Adrenal gland (tissue), 12 donors: ENCODE data around the gene CD72. TPM values are rescaled to one million over a fixed set of nuclear protein-coding genes. Genes with fewer than 3 reads are reported as not detected.

Experiments
- DNase-seq, 7 donors: peaks; one replicate each; pipeline ENCODE4 v3.0.0-alpha.2; 2019 to 2020
- H3K27ac ChIP-seq, 5 donors: fragments of 200-600 bp; sonication (generic) in 4 of 5; 1 replicate in 3 of 5; 2 replicates in 2 of 5; pipeline versions ENCODE4 v1.5.1 to v1.8.0; 2016 to 2020; ENCODE audit warnings: mild to moderate bottlenecking in 1 of 5
- H3K27me3 ChIP-seq: fragments of 200-600 bp; 2 replicates; pipeline ENCODE4 v1.8.0; 2021
- H3K36me3 ChIP-seq, 2 donors: fragments of 200-600 bp; replicated peaks in 1 of 2; 1 replicate in 1 of 2; 2 replicates in 1 of 2; pipeline versions ENCODE4 v1.5.1 to v1.8.0; 2018 to 2022
- H3K4me1 ChIP-seq, 2 donors: fragments of 200-600 bp; replicated peaks in 1 of 2; 1 replicate in 1 of 2; 2 replicates in 1 of 2; pipeline versions ENCODE4 v1.5.1 to v1.8.0; 2018 to 2021
- H3K4me3 ChIP-seq, 4 donors: fragments of 200-600 bp; sonication (generic) in 3 of 4; one replicate each; pipeline ENCODE4 v1.5.1; 2016 to 2018
- H3K9me3 ChIP-seq, 3 donors: fragments of 200-600 bp; sonication (generic) in 1 of 3; replicated peaks in 1 of 3; 1 replicate in 2 of 3; 2 replicates in 1 of 3; pipeline versions ENCODE4 v1.5.1 to v1.8.0; 2016 to 2021
- CTCF ChIP-seq, 6 experiments: fragments of 450-650 bp in 4 of 6; fragments of 200-600 bp in 2 of 6; sonication (generic) in 1 of 6; IDR thresholded peaks; 1 replicate in 5 of 6; 2 replicates in 1 of 6; pipeline versions ENCODE4 v1.5.1 to v1.8.0; 2016 to 2021; ENCODE audit warnings: antibody characterized with exemption in 6 of 6, mild to moderate bottlenecking in 2 of 6, moderate library complexity in 1 of 6
- POLR2A ChIP-seq, 2 donors: fragments of 450-650 bp; IDR thresholded peaks; one replicate each; pipeline ENCODE4 v1.6.1; 2017; ENCODE audit warnings: antibody characterized with exemption in 2 of 2, mild to moderate bottlenecking in 2 of 2, moderate library complexity in 1 of 2
- WGBS, 4 donors: extraction: QIAGEN DNeasy Blood & Tissue Kit in 2 of 4; methylation state at CpG; one replicate each; pipeline versions ENCODE4 v1.1.5 to v1.1.7; 2013 to 2017; 5-methylcytosine and 5-hydroxymethylcytosine counted together
- intact Hi-C, 2 donors: fragments of 100-400 bp; cut with DNase I; formaldehyde crosslinking; loops; one replicate each; pipeline versions ENCODE4 v1.14.1 to v1.15.0; 2022 to 2023
- polyA plus RNA-seq, 3 donors: library from polyadenylated mRNA; stranded (reverse); fragments of 200-250 nt in 2 of 3; fragments of 350-450 nt in 1 of 3; fragmentation: Illumina TruSeq in 1 of 3; extraction: RNeasy Lipid Tissue Mini Kit (QIAGEN cat#74804) in 1 of 3; gene quantifications; one replicate each; pipeline ENCODE4 v1.2.3, GENCODE V29; 2013 to 2014
- total RNA-seq, 9 donors: library from RNA; depleted of rRNA in 4 of 9; stranded (reverse); fragments of >200 nt in 4 of 9; fragments of 120-200 nt in 1 of 9; fragmentation: NEBNext Ultra II Directional in 1 of 9; extraction: Animal tissue kit (Norgen Biotek cat#: 25700) in 1 of 9; gene quantifications; one replicate each; pipeline versions ENCODE4 v1.1.0 to v1.2.4, GENCODE V29; 2013 to 2023
- donor health status: healthy with polysubstance abuse.
- donor health status: Bipolar disorder and iron deficiency.
- donor health status: DM: yes; HTN: yes; CAD: no.
- donor health status: DM: no; HTN: no; CAD: no.
- donor health status: DM: no; HTN: no; CAD: no.
- donor health status: DM: yes; HTN: yes; CAD: no.

The CD72 gene
- total and polyA plus RNA-seq, 12 donors, result 0.69 to 18.5 (median 4.3) TPM

GRCh38 chr9:35579130-35579529 lies 39.1 kb downstream of the CD72 start:
- intact Hi-C loops, result no loop called here
- no peaks in the 10 kb centered on the region for H3K36me3 ChIP-seq
- no peaks in the 10 kb centered on the region for H3K27me3 ChIP-seq
- DNase-seq, result no peak
- H3K9me3 ChIP-seq, result peaks cover 0 to 13% (median 0%) of the 10 kb centered on the region in 3 donors
- TF ChIP-seq CTCF (IDR thresholded peaks at IDR 0.05) (no peak), POLR2A (IDR thresholded peaks at IDR 0.05) (no peak)
- no peak overlapping the region for H3K4me3 ChIP-seq
- H3K27ac ChIP-seq, result peak overlapping the region in 1 of 5 donors; percentile 86
- H3K4me1 ChIP-seq, result peaks cover 8 to 19% of the 10 kb centered on the region in 2 donors
- 93 to 100% (median 98%) methylated on average over 1 of the region's 1 CpG for WGBS, 4 donors

GRCh38 chr9:35577486-35577885 lies 40.7 kb downstream of the CD72 start:
- H3K27ac ChIP-seq, result peak overlapping the region; percentile 78 to 97 (median 86)
- H3K36me3 ChIP-seq, result no peaks in the 10 kb centered on the region
- DNase-seq, result peak in 3 of 7 donors; percentile 39 to 57 (median 57)
- peaks cover 0 to 13% (median 0%) of the 10 kb centered on the region in 3 donors for H3K9me3 ChIP-seq
- 40 to 50% (median 41%) methylated on average over 5 of the region's 5 CpGs for WGBS, 4 donors
- H3K27me3 ChIP-seq, result no peaks in the 10 kb centered on the region
- H3K4me3 ChIP-seq, result no peak overlapping the region
- TF ChIP-seq CTCF (IDR thresholded peaks at IDR 0.05) (no peak), POLR2A (IDR thresholded peaks at IDR 0.05) (peak in 1 of 2 donors; percentile 55)
- intact Hi-C loops, result no loop called here
- H3K4me1 ChIP-seq, result peaks cover 8 to 19% of the 10 kb centered on the region in 2 donors

- Histone ChIP-seq H3K9me3 (peaks cover 0 to 13% (median 0%) of the 10 kb centered on the region in 3 donors), H3K27me3 (no peaks in the 10 kb centered on the region), H3K4me3 (no peak overlapping the region), H3K27ac (no peak overlapping the region), H3K36me3 (no peaks in the 10 kb centered on the region), H3K4me1 (peaks cover 8 to 19% of the 10 kb centered on the region in 2 donors)
- WGBS, 4 donors, result 94 to 96% (median 95%) methylated on average over 5 of the region's 5 CpGs
- intact Hi-C loops, result no loop called here
- DNase-seq, result no peak
- TF ChIP-seq POLR2A (IDR thresholded peaks at IDR 0.05), result no peak
Observed at GRCh38 chr9:35575478-35575877, 42.7 kb downstream of the CD72 start.

GRCh38 chr9:35574578-35575122 lies 43.6 kb downstream of the CD72 start:
- H3K4me3 ChIP-seq, result no peak overlapping the region
- DNase-seq, result no peak
- H3K9me3 ChIP-seq, result peaks cover 0 to 5% (median 0%) of the 10 kb centered on the region in 3 donors
- no peaks in the 10 kb centered on the region for H3K36me3 ChIP-seq
- H3K4me1 ChIP-seq, result peaks cover 8 to 19% of the 10 kb centered on the region in 2 donors
- intact Hi-C loops, result no loop called here
- H3K27ac ChIP-seq, result no peak overlapping the region
- H3K27me3 ChIP-seq, result no peaks in the 10 kb centered on the region
- TF ChIP-seq CTCF (IDR thresholded peaks at IDR 0.05) (no peak), POLR2A (IDR thresholded peaks at IDR 0.05) (no peak)
- 96 to 98% (median 97%) methylated on average over 2 of the region's 2 CpGs for whole genome bisulfite sequencing, 4 donors
